SU-DHL-6 (cell line): ENCODE results near the gene GAS7.

Experiments
- EZH2phosphoT487 ChIP-seq: fragments of 200-600 bp; sonication (generic), shearing (Covaris generic); conservative IDR thresholded peaks from 2 replicates; pipeline ENCODE4 v1.6.1; 2018; ENCODE audit warnings: mild to moderate bottlenecking, antibody characterized with exemption, low read length, moderate library complexity, mixed read lengths
- TF ChIP-seq, protein P1 (sequence below): fragments of 200-600 bp; sonication (generic); IDR thresholded peaks from one replicate; pipeline ENCODE4 v1.5.1; 2017; ENCODE audit warnings: antibody characterized with exemption, mild to moderate bottlenecking, low read length, moderate library complexity; ENCODE audit not compliant: insufficient read depth, poor library complexity, severe bottlenecking

DNA sequence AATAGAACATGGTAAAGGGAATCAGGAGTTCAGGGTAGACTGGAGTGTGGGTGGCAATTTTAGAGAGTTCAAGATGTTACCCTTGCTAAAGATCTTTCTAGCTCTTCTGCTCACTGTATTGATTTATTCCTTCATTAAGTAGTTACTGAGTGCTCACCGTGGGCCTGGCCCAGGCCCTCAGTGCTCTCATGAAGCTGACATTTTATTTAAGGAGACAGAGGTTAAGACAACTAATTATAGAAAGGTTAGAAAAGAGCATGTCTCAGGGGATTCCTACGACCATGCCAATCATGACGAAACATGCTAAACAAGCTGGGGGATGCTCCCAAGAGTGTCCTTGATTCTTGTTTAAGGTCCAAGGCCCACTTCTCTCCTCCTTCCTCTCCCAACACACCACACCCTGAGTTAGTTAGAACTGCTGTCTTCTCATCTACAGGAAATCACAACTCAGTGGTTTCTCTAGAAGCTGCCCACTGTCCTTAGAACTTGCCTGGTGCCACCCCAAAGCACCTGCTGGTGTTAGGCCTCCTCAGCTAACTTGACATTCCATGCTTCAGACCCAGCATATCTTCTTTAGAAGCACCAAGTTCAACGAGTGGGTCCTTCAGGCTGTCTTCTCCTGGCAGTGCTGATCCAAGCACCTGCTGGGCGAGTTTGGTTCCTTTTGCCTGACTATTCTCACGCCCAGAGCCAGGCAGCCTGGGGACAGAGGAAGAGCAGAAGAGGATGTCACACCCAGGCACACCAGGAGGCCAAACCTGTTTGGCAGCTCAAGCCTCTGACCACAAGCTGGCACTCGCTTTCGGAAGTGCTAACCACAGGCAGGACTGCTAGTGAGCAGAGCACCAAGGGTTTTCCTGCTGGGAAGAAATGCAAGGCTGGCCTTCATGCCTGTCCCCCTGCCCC is 79.0 kb downstream of the GAS7 start:
- TF ChIP-seq, protein P1, sequence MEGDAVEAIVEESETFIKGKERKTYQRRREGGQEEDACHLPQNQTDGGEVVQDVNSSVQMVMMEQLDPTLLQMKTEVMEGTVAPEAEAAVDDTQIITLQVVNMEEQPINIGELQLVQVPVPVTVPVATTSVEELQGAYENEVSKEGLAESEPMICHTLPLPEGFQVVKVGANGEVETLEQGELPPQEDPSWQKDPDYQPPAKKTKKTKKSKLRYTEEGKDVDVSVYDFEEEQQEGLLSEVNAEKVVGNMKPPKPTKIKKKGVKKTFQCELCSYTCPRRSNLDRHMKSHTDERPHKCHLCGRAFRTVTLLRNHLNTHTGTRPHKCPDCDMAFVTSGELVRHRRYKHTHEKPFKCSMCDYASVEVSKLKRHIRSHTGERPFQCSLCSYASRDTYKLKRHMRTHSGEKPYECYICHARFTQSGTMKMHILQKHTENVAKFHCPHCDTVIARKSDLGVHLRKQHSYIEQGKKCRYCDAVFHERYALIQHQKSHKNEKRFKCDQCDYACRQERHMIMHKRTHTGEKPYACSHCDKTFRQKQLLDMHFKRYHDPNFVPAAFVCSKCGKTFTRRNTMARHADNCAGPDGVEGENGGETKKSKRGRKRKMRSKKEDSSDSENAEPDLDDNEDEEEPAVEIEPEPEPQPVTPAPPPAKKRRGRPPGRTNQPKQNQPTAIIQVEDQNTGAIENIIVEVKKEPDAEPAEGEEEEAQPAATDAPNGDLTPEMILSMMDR, result no peak
- no peak for TF ChIP-seq EZH2phosphoT487
